HUES6 (cell line): Measurements from ENCODE around the gene IL17RD.
"Not testable (repeated sequence)": the region's sequence is repeated elsewhere in the genome, so short reads cannot be mapped to it uniquely, and the experiment has no call there.

Source experiments
- H3K27ac ChIP-seq: 2 replicates; pipeline ENCODE4 v1.7.0; 2013; ENCODE audit warnings: low read depth, mild to moderate bottlenecking, low read length, inconsistent platforms
- H3K27me3 ChIP-seq: 2 replicates; pipeline ENCODE4 v1.6.1; 2013; ENCODE audit warnings: low read length; ENCODE audit not compliant: control insufficient read depth, insufficient read depth
- H3K36me3 ChIP-seq: 2 replicates; pipeline ENCODE4 v1.6.1; 2013; ENCODE audit warnings: low read length; ENCODE audit not compliant: control insufficient read depth, insufficient read depth
- H3K4me1 ChIP-seq: 2 replicates; pipeline ENCODE4 v1.6.1; 2013; ENCODE audit warnings: low read length; ENCODE audit not compliant: control insufficient read depth, insufficient read depth
- H3K4me3 ChIP-seq: 2 replicates; pipeline ENCODE4 v1.5.1; 2013; ENCODE audit warnings: low read depth, low read length
- H3K9ac ChIP-seq: one replicate; pipeline ENCODE4 v1.6.1; 2013; ENCODE audit warnings: mild to moderate bottlenecking, low read length
- H3K9me3 ChIP-seq: 2 replicates; pipeline ENCODE4 v1.6.1; 2013; ENCODE audit warnings: low read depth, low read length; ENCODE audit not compliant: control insufficient read depth, insufficient read depth

The IL17RD gene

GRCh38 chr3:57093489-57093888 is 71.7 kb downstream of the IL17RD start:
- Histone ChIP-seq H3K4me1 (no peaks in the 10 kb centered on the region; the same call in 1 of the 2 replicates), H3K9ac (no peak overlapping the region), H3K36me3 (peaks cover 65% of the 10 kb centered on the region), H3K27me3 (no peaks in the 10 kb centered on the region), H3K9me3 (no peaks in the 10 kb centered on the region), H3K27ac (no peak overlapping the region), H3K4me3 (no peak overlapping the region)

GRCh38 chr3:57091521-57092273 is 73.5 kb downstream of the IL17RD start:
- H3K9ac ChIP-seq, result no peak overlapping the region
- H3K4me1 ChIP-seq, result no peaks in the 10 kb centered on the region; the same call in 1 of the 2 replicates
- H3K4me3 ChIP-seq, result no peak overlapping the region

DNA sequence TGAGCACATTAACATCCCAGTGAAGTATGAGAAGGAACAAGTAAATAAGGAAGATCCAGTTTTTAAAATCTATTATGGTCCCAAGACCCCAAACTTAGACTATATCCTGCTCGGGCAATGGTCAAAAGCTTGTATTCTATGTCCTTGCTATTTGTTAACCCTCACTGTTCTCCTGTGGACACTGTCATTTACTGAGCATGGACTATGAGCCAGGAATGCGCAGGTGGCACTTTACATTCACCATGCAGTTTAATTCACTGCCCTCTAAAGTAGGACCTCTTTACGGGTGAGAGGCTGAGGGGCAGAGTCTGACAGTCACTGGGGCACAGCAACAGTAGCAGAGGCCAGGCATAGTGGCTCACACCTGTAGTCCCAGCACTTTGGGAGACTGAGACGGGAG is 76.1 kb downstream of the IL17RD start:
- Histone ChIP-seq H3K36me3 (peaks cover 23% of the 10 kb centered on the region; the same call in 1 of the 2 replicates), H3K27me3 (no peaks in the 10 kb centered on the region), H3K9ac (no peak overlapping the region), H3K4me3 (no peak overlapping the region), H3K27ac (no peak overlapping the region), H3K9me3 (no peaks in the 10 kb centered on the region), H3K4me1 (no peaks in the 10 kb centered on the region; the same call in 1 of the 2 replicates)

More at GRCh38 chr3:57091521-57092273, 73.5 kb downstream of the IL17RD start:
- no peak overlapping the region for H3K27ac ChIP-seq
- no peaks in the 10 kb centered on the region for H3K27me3 ChIP-seq
- no peaks in the 10 kb centered on the region for H3K9me3 ChIP-seq
- H3K36me3 ChIP-seq, result peaks cover 48% of the 10 kb centered on the region

- Histone ChIP-seq H3K36me3 (peaks cover 18% of the 10 kb centered on the region; the same call in 1 of the 2 replicates), H3K4me3 (no peak overlapping the region), H3K4me1 (no peaks in the 10 kb centered on the region; the same call in 1 of the 2 replicates), H3K9me3 (no peaks in the 10 kb centered on the region), H3K27ac (no peak overlapping the region), H3K9ac (no peak overlapping the region), H3K27me3 (no peaks in the 10 kb centered on the region)
Observed at GRCh38 chr3:57088503-57088902, 76.7 kb downstream of the IL17RD start.

GRCh38 chr3:57087361-57088092 is 77.6 kb downstream of the IL17RD start:
- Histone ChIP-seq H3K27ac (no peak overlapping the region), H3K4me1 (no peaks in the 10 kb centered on the region; the same call in 1 of the 2 replicates), H3K9me3 (no peaks in the 10 kb centered on the region), H3K9ac (no peak overlapping the region), H3K36me3 (peaks cover 8% of the 10 kb centered on the region; the same call in 1 of the 2 replicates), H3K4me3 (no peak overlapping the region), H3K27me3 (no peaks in the 10 kb centered on the region)

GRCh38 chr3:57086201-57086600 is 79.0 kb downstream of the IL17RD start:
- Histone ChIP-seq H3K27me3 (no peaks in the 10 kb centered on the region), H3K4me1 (no peaks in the 10 kb centered on the region), H3K9ac (no peak overlapping the region), H3K27ac (no peak overlapping the region), H3K36me3 (peaks cover 4% of the 10 kb centered on the region; the same call in 1 of the 2 replicates), H3K4me3 (no peak overlapping the region), H3K9me3 (no peaks in the 10 kb centered on the region)

DNA sequence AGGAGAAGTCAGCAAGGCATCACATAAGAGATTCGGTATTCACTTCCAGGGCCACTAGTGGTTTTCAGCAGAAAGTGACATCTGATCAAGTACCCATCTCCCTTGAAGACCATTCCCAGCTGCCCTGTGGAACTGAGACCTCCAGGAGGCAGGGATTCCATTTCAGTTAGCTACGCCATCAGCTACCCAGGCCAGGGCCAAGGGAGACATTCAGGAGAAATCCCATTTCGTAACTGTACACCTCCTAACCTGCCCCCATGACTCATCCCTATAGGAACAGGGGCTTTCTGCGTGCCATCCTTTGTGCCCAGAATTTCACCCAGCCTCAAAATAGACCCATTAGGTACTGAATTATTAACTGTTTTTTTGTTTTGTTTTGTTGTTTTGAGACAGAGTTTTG is 79.9 kb downstream of the IL17RD start:
- no peak overlapping the region for H3K9ac ChIP-seq
- H3K36me3 ChIP-seq, result peaks cover 4% of the 10 kb centered on the region; the same call in 1 of the 2 replicates
- no peaks in the 10 kb centered on the region for H3K9me3 ChIP-seq
- peaks cover 4% of the 10 kb centered on the region for H3K27me3 ChIP-seq
- no peak overlapping the region for H3K27ac ChIP-seq
- H3K4me1 ChIP-seq, result peaks cover 3% of the 10 kb centered on the region
- H3K4me3 ChIP-seq, result no peak overlapping the region

GRCh38 chr3:57083266-57083995 is 81.7 kb downstream of the IL17RD start:
- H3K9ac ChIP-seq, H3K4me3 ChIP-seq, H3K27me3 ChIP-seq, H3K9me3 ChIP-seq, H3K36me3 ChIP-seq, H3K27ac ChIP-seq: not testable (repeated sequence)
- H3K4me1 ChIP-seq, result peaks cover 11% of the 10 kb centered on the region

- Histone ChIP-seq H3K9ac (no peak overlapping the region), H3K27ac (no peak overlapping the region), H3K4me1 (peaks cover 13% of the 10 kb centered on the region)
Observed at GRCh38 chr3:57082481-57082880, 82.7 kb downstream of the IL17RD start.

DNA sequence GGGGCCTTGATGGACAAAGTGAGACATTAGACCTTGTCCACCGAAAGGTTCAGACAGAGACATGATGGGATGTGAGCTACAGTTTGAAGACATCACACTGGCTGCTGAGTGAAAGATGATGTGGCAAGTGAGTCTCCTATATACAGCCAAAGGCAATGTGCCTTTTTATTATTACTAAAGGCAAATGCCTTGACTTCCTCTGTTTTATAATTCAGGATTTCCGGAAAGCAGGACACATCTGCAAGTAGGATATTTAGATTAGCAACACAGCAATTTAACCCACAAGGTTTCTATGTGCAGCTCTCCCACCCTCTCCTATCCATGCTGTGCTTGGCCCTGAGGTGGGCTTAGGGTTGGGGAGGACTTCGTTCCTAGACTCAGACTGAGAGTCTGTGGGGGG is 84.0 kb downstream of the IL17RD start:
- H3K4me3 ChIP-seq, result no peak overlapping the region
- peaks cover 23% of the 10 kb centered on the region for H3K27me3 ChIP-seq
- no peak overlapping the region for H3K9ac ChIP-seq
- H3K36me3 ChIP-seq, result no peaks in the 10 kb centered on the region
- H3K4me1 ChIP-seq, result peaks cover 13% of the 10 kb centered on the region
- no peak overlapping the region for H3K27ac ChIP-seq
- H3K9me3 ChIP-seq, result no peaks in the 10 kb centered on the region

More at GRCh38 chr3:57082481-57082880, 82.7 kb downstream of the IL17RD start:
- H3K4me3 ChIP-seq, result no peak overlapping the region
- H3K9me3 ChIP-seq, result no peaks in the 10 kb centered on the region
- H3K27me3 ChIP-seq, result peaks cover 17% of the 10 kb centered on the region
- H3K36me3 ChIP-seq, result no peaks in the 10 kb centered on the region
